GM19238 (cell line): ENCODE results near the gene RPL13.
A peak's percentile ranks its signal among the peaks of the same experiment; 100 is the strongest.

Experiments used
- DNase-seq: peaks from one replicate; pipeline ENCODE4 v3.0.0; 2011; ENCODE audit warnings: low spot score; ENCODE audit not compliant: insufficient read length

Gene RPL13

DNA sequence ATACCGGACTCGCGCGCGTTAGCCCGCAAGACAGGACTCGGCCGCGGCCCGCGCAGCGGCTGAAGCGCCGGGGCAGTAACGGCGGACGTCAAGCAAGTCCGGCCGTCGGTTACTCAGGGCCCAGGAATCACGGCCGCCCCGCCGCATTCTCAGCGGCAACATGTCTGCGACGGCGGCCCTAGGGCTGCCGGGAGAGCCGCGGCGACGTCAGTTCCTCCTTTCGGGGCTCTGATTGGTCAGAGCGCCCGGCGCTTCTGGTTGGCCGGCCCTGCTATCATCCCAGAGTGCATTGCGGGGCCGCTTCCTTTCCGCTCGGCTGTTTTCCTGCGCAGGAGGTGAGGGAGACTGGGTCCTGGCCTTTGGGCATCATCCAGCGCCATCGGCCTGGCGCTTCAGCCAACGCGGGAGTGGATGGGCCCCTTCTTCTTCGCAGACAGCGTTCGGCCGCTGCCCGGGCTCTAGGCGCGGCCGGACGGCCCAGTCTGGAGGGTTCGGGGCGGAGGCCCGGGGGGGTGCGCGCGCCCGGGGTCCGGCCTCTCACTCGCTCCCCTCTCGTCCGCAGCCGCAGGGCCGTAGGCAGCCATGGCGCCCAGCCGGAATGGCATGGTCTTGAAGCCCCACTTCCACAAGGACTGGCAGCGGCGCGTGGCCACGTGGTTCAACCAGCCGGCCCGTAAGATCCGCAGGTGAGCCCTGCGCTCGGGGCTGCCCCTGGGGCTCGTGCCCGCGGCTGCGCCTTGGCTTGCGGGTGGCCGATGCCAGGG lies at the start of gene RPL13:
RPL13 (plus strand) TSS at position 305 of the 764 bp plus-strand sequence; CDS start at position 583, 278 bp downstream.
- DNase-seq: peak; percentile 99

- DNase-seq: no peak
These were observed 49.1 kb upstream of the RPL13 start for GRCh38 chr16:89511374-89511773.

GRCh38 chr16:89512453-89512852 lies 48.0 kb upstream of the RPL13 start:
- DNase-seq: no peak

DNA sequence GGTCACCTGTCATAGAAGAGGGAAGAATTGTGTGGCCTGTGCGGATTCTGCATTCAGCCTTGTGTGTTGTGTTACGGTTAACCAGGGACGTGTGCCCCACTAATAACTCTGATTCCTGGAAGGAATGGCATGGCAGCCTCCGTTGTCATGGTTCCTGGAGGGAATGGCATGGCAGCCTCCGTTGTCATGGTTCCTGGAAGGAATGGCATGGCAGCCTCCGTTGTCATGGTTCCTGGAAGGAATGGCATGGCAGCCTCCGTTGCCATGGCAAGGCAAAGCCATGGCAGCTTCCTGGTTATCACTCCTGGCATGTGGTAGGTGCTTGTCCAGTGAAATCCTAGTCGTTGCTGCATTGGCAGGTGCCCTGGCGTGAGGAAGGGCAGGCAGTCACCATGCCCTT lies 43.4 kb upstream of the RPL13 start:
- no peak for DNase-seq

- no peak for DNase-seq
These were observed 40.6 kb upstream of the RPL13 start for GRCh38 chr16:89519881-89520280.

- no peak for DNase-seq
These were observed 38.2 kb upstream of the RPL13 start for GRCh38 chr16:89522287-89522686.

DNA sequence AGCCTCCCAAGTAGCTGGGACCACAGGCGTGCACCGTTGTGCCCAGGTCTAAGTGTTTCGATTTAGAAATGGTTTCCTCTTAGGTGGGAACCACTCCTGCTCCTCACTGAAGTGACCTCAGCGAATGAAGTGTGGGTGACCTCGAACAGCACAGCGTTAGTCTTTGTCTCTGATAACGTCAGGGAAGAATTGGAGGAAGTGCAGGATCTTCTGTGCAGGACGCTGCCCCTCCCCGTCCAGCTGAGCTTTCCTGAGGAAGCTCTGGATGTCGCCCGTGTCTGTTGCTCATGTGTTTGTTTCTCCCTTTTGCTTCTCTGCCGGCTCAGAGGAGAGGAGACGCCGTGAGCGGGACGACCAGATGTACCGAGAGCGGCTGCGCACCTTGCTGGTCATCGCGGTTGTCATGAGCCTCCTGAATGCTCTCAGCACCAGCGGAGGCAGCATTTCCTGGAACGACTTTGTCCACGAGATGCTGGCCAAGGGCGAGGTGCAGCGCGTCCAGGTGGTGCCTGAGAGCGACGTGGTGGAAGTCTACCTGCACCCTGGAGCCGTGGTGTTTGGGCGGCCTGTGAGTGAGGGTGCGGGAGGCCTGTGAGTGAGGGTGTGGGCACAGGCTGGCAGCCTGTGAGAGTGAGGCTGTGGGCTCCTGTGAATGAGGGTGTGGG lies 36.7 kb upstream of the RPL13 start:
- DNase-seq: no peak

GRCh38 chr16:89525146-89525913 lies 35.2 kb upstream of the RPL13 start:
- DNase-seq: peak; percentile 56

- DNase-seq: no peak
These were observed 31.4 kb upstream of the RPL13 start for GRCh38 chr16:89529097-89529496.

DNA sequence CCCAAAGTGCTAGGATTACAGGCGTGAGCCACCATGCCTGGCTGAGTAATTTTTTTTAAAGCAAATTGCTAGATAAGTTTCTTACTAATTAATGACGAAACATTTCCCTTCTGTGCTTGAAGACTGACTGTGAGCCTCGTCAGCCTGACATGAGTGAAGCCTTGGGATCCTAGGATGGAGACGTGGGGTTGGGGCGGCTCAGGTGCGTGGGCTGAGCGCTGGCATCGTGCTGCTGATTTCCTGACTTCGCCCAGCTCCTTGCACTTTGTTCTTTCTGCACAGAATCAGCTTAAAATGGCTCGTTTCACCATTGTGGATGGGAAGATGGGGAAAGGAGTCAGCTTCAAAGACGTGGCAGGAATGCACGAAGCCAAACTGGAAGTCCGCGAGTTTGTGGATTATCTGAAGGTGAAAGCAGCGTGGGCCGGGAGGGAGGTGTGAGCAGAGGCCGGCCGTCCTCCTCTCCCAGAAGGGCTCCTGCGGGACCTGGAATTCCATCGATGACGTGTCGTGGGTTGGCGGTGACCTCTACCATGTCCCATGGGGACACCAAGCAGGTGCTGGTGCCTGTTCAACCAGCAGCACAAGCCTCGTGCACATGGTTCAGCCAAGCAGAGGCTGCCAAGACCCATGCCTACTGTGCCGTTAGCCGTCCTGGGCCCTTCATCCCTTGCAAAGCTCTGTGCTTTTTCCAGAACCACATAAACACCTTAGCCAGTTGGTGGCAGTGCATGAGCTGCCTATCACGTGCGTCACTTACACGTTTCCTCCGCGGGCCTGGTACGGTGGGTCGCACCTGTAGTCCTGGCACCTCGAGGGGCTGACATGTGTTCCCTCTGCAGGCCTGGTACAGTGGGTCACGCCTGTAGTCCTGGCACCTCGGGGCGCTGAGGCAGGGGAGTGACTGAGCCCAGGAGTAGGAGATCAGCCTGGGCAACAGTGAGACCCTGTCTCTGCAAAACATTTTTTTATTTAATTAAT lies 29.8 kb upstream of the RPL13 start:
- no peak for DNase-seq

DNA sequence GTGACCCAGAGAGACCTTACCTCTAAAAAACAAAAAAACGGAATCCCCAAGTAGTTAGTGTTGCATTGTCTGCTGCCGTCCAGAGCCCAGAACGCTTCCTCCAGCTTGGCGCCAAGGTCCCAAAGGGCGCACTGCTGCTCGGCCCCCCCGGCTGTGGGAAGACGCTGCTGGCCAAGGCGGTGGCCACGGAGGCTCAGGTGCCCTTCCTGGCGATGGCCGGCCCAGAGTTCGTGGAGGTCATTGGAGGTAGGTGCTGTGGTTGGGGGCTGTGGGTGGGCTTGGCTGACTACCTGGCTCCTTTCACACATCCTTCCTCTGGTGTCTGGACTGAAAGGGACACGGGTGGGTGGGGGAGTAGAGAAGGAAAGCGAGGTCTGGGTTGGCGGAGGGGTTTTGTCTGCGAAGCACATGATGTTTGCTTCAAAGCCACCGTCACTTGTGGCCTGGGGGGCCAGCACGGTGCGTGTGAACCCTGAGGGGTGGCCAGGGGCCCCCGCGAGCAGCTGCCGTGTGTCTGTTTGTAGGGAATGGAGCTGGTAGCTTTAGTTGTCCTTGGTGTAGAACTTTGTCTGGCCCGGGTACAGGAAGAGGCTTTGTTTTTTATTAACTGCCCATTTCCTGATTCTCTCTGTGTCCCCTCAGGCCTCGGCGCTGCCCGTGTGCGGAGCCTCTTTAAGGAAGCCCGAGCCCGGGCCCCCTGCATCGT lies 28.5 kb upstream of the RPL13 start:
- no peak for DNase-seq

DNA sequence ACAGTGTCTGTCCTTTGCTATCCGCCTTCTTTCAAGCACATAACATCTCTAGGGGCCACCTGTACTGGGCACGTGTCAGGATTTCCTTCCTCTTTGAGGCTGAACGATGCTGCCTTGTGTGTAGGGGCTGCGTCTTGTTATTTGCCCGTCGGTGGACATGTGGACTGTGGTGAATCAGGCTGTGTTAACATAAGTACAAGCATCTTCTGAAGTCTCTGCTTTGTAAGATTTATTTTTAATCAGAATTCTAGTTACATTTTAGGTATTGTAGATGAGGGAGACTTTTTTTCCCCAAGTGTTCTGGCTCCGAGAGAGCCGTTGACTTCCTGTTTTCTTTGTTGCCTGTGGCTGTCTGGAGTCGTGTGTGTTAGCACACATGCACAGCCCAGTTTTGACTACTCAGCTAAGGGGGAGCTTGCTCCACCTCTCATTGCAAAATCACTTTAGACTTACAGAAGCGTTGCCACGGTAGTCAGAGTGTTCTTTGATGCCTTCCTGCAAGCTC lies 26.2 kb upstream of the RPL13 start:
- no peak for DNase-seq

- DNase-seq: no peak
These were observed 24.1 kb upstream of the RPL13 start for GRCh38 chr16:89536371-89536770.

GRCh38 chr16:89536886-89537548 lies 23.5 kb upstream of the RPL13 start:
- DNase-seq: no peak

- no peak for DNase-seq
These were observed 22.9 kb upstream of the RPL13 start for GRCh38 chr16:89537549-89537925.

- DNase-seq: no peak
These were observed 22.2 kb upstream of the RPL13 start for GRCh38 chr16:89538286-89538685.

DNA sequence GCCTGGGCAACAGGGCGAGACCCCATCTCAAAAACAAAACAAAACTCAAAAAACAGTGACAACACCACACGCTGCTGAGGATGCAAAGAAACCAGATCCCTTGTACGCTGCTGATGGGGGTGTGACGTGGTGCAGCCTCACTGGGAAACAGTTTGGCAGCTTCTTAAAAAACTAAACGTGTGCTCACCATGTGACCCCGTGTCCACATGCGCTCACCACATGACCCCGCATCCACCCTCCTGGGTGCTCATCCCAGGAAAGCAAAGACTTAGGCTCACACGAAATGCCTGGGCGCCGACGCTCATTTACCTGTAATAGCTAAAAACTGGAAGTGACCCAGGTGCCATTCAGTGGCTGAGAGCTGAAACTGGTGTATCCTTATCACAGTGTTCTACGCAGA lies 19.9 kb upstream of the RPL13 start:
- DNase-seq: no peak

- DNase-seq: no peak
These were observed 18.7 kb upstream of the RPL13 start for GRCh38 chr16:89541792-89542191.

- DNase-seq: no peak
These were observed 16.4 kb upstream of the RPL13 start for GRCh38 chr16:89544113-89544512.

- no peak for DNase-seq
These were observed 15.8 kb upstream of the RPL13 start for GRCh38 chr16:89544713-89545043.
